ENCODE measurements around the gene FAM118A.
"Not testable (repeated sequence)": the region's sequence is repeated elsewhere in the genome, so short reads cannot be mapped to it uniquely, and the experiment has no call there.

FAM118A gene

DNA sequence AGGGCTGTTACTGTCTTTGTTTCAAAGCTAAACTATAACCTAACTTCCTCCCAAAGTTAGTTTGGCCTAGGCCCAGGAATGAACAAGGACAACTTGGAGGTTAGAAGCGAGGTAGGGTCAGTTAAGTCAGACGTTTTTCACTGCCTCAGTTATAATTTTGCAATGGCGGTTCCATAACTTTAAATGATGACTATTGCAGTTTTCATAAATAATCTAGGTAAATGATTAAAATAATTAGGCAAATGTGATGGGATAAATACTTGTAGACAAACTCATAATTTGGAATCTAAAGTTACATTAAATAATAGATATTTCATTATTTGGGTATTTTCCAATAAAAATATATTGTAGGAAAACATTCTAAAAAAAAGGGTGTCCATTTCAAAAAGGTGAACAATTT, 63.9 kb downstream of the FAM118A start:
- not testable (repeated sequence) for DNase-seq

DNA sequence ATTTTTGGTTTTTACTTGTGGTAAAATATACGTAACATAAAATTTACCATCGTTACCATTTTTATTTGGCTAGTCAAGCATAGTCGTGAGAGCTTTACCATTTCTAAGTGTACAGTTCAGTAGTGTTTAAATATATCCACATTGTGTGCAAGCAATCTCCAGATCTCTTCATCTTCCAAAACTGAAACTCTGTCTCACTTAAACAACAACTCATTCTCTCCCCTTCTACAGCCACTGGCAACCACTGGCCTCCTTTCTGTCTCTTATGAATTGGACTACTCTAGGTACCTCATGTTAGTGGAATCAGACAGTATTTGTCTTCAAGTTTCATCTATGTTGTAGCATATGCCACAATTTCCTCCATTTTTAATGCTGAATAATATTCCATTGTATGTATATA, 66.3 kb downstream of the FAM118A start:
- DNase-seq = no peak

- no peak for DNase-seq
Measured at GRCh38 chr22:45376703-45377102, 67.0 kb downstream of the FAM118A start.

DNA sequence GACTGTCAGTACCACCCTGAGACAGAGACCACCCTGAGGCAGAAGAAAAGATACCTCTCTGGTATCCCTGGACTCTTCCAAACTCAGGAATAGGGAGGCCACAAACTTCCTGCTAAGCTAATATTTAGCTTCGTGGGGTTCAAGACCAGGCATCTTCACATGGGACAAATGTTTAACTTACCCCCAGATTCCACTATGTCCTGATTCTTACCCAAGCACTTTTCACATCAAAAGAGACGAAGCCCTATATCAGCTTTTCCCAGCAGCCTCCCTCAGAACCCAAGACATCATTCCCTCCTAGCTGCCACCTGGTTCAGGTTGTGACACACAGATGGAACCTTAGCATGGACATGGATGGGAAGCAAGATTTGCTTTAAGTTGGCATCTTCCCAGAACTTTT, 71.6 kb downstream of the FAM118A start:
- DNase-seq = no peak

GRCh38 chr22:45389546-45389945, 79.8 kb downstream of the FAM118A start:
- DNase-seq = no peak
